HG03097 (cell line): ENCODE data around the gene DCPS.
A peak's percentile ranks its signal among the peaks of the same experiment; 100 is the strongest.
"Not testable (repeated sequence)": the region's sequence is repeated elsewhere in the genome, so short reads cannot be mapped to it uniquely, and the experiment has no call there.

ENCODE experiments used
- ATAC-seq: cut with Tn5 transposase; IDR thresholded peaks from one replicate; pipeline ENCODE4 v1.9.1; 2021; ENCODE audit not compliant: unreplicated experiment, low FRiP score

Gene DCPS

DNA sequence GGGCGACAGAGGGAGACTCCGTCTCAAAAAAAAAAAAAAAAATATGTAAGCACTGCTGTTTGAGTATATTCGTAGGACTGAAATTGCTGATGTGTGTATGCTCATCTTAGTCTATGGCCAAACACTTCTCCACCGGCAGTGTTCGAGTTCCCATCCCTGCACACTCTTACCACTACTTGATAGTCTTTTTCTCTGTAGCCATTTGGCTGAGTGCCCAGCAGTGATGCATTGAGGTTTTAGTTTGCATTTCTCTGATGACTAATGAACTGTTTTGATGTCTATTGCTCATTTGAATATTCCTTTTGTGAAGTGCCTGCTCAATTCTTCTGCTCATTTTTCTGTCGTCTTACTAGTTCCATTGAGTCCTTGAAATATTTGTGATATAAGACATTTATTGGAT is 19.0 kb upstream of the DCPS start:
- no peak for ATAC-seq

DNA sequence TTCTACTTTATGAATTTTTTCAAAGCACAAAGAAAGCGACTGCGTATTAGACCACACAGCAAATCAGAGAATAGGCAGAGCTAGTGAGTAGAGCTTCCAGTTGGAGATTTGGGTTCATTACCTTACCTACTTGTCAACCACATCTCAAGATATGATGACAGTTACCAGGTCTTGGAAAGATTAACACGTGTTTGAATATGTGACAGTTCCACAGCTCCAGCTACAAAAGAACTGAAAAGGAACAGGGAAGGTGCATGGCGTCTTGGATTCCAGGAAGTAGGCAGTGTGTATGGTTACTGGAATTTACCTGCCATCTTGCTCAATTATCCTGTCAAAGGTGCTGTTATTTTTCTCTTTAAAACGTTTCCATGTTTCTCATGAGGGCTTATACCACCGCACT is 15.6 kb upstream of the DCPS start:
- no peak for ATAC-seq

DNA sequence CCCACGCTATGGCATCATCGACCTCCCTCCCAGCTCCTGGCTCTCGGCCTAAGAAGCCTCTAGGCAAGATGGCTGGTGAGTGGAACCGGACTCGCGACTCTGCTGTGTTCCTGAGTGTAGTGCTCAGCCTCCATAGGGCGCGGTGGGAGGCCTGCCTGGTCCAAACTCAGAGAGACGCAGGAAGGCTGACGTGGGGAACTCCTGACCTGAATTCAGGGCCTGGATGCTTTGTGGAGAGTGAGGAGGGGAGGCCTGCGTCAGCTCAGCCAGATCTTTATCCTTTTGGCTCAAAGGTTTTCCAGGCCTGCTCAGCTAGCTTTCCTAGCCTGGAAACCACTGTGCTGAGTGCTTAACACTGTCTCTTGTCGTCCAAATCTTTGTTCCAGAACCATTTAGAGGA is 13.0 kb upstream of the DCPS start:
- no peak for ATAC-seq

DNA sequence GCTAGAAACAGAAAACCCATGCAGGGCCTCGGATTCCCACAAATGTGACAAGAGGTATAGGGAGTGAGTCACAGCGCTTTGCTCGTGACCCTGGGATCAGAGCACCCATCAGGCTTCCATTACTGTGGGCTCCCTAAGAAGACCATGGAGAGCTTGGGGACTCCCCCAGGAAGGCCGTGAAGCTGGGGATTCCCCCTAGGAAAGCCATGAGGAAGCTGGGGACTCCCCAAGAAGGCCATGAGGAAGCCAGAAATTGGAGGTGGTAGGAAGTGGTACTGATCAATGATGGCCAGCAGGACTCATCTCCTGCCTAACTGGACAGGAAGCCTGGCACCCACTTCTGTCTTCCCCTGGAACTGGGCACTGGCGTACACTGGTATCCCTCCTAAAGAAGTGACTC is 10.1 kb upstream of the DCPS start:
- ATAC-seq = no peak

DNA sequence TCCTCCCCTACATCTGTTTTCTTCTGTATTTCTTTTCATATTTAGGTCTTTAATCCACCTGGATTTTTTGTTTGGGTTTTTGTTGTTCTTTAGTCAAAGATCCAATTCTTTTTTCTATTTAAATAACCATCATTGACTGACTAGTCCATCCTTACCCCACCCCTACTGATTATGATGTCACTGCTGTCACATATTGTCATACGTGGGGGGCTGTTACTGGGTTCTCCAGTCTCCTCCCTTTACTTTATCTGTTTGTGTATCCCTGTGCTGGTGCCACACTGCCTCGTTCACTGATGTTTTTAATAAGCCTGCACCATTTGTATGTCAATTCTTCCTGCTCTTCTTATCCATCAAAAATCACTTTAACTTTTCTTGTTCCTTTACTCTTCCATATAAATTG is 6.9 kb upstream of the DCPS start:
- ATAC-seq = no peak

DNA sequence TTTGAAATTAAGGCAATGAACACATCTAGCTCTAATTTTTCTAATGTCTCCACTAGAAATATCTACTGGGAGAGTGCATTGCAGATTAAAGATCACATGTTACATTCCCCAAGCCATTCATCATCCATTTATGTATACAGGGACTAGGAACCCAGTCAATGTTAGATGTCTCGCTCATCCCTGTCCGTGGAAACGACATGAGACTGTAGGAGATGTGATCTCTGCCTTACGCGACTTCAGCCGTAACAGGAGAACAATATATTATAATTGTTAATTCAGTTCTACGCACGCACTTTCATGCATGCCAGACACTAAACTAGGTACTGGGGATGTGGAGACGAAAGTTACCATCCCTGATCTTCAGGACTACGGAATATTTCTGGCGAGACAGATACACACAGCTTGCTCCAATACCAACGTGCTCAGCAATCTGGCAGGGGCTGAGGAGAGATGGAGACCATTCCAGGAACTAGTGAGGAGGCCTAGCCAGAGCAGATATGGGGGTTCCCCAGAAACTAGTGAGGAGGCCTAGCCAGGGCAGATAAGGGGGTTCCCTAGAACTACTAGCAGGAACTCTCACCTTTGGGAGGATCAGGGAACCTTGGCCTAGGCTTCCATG is 706 bp downstream of the DCPS start:
- ATAC-seq = no peak

DNA sequence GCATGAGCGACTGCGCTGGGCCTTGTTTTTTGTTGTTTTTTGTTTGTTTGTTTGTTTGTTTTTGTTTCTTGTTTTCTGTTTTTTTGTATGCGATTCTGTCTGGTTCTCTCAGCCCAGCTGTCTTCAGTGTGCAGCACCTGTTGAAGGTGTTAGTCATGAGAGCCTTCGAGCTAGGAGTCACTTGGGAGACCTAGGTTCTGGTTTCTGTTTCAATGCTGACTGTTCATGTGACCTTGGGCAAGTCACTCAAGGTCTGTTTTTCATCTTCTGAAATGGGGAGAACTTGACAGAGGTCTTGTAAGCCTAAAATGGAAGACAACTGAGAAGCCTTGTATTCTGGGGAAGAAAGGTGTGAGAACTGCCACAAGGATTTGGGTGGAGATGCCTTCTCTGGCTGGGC is 1.8 kb downstream of the DCPS start:
- no peak for ATAC-seq

DNA sequence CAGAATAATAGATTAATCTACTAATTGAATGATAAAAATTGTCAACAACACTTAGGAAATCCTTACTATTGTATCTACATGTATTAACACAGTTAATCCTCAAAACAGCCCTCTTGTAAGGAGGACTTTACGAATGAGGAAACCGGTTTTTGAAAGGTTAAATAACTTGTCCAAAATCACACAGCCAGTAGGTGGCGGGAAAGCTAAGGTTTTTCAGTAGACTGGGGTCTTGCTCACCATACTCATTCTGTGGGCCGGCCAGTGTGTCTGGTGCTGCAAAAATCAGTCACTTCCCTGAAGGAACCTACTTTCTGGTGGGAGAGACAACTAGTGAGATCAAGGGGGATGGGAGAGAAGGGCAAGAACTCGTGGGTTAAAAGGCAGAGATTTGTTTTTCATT is 3.8 kb downstream of the DCPS start:
- no peak for ATAC-seq

DNA sequence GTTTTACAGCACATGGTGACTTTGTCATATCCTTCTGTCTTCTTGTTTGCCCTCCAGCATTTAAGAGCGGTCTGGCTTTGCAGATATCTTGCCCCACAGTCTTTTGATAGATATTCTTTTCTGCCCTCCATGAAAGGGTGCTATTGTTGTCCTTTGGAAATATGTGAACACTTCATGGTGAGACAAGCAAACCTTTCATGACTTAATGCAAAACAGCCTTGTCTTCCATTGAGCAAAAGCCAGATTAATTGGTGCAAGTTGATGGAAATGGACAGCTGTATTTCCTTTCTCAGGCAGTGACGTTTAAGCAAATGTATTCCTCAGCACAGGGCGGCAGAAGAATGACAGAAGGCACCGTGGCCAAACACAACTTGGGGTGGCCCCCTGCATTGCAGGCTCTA is 4.4 kb downstream of the DCPS start:
- no peak for ATAC-seq

DNA sequence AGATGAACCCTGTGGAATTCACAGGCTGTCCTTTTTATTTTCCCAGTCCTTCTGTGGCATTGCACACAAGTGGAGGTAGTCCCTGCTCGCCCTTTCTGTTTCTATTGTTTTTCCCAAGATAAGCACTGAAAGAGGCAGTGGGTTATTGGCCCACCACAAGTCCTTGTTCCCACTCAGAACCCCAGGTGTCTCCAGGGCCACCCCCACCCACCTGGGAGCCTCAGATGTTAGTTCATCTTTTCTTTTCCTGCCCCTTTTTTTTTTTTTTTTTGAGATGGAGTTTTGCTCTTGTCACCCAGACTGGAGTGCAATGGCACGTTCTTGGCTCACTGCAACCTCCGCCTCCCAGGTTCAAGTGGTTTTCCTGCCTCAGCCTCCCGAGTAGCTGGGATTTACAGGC is 4.9 kb downstream of the DCPS start:
- ATAC-seq = not testable (repeated sequence)

DNA sequence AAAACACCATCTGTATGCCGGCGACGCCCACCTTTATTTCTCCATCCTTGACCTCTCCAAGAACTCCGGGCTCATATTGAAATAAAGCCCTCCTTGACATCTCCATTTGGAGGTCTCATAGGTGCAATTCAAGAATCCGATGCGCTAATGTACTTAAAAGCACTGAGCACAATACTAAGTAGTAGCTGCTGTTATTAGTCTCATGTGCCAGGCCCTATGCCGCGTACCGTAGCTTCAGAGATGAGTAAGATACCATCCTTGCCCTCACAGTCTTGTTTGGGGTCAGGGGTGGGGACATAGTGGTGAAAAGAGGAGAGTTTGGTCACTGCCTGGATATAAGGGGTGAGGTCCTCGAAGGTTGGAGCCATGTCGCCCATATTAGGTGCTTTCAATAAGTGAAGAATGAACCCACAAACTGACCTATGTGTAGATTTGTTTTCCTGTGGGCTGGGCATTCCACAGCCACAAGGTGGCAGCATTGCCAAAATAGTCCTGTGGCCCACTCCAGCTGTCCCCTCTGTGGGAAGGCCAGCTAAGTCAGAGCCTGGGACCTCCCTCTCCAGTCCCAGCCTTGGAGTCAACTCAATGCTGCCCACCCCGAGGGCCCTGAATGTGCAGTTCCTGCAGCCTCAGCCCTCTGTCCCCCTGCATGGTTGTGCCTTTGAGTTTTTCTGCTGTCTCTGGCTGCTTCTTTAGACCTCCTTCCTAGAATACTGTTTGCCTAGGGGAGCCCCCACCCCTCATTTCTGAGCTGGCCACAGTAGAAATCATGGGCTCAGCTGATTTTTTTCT is 6.5 kb downstream of the DCPS start:
- ATAC-seq = peak; percentile 34

DNA sequence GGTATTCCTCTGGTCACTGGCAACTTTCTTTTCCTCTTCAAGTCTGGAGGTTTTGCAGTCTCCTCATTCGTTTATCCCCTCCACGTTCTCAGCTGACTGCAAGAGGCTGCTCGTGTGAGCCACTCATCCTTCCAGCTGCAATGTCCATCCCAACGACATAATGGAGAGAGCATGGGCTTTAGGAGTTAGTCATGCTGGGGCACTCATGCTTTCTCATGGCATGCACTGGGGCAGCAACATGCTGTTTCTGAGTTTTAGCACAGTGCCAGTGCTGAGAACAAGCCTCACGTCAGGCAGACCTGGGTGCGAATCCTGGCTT is 7.1 kb downstream of the DCPS start:
- ATAC-seq = no peak

DNA sequence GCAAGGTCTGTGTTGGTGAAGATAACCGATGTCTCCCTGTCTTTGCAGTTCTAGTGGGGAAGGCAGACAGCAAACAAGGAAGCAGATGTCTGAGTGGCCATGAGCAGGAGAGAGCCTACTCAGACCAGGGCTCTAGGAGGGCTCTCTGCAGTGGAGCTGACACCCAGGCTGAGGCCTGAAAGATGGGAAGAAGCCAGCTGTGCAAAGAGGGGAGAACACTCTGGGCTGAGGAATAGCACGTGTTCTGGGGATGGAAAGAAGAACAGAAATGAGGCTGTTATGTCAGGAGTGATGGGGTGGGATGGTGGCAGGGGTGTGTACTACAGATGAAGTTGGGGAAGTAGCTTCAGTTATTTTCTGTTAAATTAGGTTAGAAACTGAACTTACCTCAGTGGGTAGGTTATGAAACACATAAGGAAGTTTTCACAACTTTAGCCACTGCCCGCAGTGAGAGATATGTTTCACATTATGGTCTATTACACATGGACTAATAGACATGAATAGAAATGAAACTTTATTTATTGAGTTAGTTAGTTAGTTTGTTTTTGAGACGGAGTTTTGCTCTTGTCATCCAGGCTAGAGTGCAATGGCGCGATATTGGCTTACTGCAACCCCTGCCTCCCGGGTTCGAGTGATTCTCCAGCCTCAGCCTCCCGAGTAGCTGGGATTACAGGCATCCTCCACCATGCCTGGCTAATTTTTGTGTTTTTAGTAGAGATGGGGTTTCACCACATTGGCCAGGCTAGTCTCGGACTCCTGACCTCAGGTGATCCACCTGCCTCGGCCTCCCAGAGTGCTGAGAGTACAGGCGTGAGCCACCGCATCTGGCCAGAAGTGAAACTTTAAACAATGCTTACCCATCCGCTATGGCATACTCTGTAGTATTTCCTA is 7.8 kb downstream of the DCPS start:
- peak; percentile 77 for ATAC-seq

DNA sequence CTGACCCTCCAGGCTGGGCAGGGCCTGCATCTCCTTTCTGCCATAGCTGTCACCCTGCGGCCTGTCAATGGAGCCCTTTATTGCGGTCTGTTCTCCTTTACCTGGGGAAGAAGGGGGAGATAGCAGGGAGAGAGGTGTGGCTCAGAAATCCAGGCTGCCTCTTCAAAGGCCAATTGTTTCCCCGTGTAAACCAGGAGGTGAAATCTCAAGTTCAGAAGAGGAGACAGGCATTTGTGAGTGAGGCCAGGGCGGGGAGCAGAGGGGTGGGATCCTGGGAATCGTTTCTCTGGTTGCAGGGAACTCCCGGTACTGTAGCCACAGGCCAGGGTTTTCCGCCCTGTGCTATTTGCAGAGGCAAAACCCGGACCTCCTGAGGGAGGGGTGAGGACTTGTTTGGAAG is 9.1 kb downstream of the DCPS start:
- ATAC-seq = no peak

DNA sequence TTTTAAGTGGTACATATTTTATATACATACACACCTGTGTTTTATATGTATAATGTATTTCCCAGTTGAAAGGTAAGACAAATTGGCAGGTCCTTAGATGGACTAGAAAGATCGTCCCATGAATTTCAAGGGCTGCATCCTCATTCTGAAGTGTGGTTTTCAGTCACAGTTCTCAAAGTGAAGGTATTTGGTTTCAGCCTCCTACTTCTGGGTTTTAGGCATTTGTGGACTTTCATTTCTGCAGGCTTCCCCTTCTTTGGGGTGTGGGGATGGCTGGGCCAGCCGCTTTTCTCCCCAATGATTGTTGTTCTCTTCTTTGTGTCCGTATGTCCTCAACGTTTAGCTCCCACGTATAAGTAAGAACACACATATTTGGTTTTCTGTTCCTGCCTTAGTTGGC is 10.0 kb downstream of the DCPS start:
- ATAC-seq = no peak

DNA sequence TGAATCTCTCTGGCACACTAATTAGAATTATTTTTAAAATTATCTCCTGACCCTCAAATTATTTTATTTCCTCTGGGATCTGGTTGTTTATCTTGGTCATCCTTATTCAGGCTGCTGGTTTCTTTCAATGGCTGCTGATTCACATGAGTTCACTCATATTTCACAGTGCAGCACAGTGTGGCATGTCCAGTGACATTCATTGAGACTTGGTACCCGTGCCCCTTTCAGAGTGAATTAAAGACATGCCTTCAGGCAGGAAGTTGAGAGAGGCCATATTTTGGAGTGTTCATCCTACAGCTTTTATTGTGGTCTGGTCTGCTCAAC is 13.5 kb downstream of the DCPS start:
- no peak for ATAC-seq

DNA sequence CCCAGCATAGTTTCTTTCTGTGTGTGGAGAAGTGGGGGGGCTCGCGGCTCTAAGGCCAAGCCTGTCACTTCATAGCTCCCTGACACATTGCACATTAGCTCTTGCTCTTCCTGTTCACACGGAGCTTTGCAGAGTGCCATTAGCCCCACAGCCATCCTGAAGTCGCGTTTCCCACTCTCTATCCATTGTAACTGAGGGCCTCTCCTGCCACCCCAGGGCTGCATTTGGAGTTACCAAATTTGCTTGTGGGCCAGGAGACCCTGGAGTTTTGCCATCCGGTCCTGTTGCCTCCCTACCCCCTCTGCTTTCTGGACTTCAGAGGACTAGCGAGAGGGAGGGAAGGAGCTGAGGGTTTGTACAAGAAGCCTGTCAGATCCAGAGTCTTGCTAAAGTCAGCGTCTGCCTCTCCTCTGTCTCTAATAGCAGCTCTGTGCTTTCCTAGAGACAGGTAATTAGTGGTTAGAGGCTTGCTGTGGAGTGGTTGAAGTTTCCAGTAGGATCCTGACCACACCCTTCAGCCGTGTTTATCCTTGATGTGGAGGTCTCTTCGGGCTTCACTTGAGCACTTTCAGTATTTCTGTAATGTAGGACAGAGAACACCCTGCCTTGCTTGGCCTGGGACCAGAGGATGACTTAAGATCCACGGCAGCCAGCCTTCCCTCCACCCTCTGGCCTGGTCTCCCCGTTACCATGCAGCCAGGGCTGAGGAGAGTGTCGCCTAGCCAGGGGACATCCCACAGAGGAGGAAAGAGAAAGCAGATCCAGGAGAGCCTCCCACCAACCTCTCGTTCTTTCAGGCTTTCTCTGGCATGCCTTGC is 14.1 kb downstream of the DCPS start:
- peak; percentile 28 for ATAC-seq

DNA sequence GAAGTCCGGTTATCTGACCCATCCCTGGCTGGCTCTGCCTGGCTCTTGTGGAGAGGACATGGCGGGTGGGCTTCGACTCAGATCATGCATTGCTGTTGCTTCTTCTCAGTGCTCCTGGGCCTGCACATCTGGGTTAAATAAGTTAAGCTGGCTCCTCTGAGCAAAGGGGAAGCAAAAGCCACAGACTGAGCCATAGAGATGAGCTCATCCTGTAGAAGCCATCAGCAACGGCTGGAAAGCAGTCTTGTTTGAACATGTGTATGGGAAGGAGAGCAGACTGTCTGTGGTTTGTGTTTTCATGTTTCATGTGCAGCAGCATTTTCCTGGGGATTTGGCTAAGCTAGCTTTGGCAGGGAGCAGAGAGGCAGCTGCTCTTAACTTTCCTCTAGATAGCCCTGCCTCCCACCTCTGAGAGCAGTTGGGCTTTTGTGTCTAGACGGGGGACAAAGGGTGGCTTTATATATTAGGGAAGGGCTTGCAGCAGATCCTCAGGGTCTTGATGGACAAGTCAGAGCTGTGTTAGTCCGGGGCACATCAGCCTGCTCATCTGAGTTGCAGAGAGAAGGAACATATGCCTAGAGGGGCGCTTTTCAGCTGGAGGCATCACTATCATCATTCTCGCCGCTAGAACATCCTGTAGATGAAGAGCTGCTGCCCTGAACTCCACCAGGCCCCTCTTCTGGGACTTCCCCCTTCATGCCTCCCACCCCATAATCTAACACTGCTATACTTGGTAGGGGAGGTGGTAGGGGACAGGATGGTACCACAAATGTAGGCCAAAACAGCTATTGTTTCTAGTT is 14.9 kb downstream of the DCPS start:
- peak; percentile 88 for ATAC-seq

DNA sequence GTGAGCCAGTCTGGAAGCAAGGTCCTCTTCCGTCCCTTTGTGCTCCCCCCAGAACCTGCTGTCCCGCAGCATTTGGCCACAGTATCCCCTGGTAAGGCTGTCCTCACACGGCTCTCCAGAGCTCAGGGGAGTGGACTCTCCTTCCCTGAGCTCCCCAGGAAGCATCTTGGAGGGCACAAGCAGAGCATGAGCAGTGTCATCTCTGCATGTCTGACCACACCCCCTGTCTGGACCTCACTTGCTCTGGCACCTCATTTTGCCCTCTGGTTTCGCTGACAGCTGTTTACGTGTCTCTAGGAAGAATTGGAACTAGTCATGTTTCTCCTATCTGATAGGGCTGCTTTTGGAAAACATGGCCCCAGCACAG is 15.5 kb downstream of the DCPS start:
- no peak for ATAC-seq

DNA sequence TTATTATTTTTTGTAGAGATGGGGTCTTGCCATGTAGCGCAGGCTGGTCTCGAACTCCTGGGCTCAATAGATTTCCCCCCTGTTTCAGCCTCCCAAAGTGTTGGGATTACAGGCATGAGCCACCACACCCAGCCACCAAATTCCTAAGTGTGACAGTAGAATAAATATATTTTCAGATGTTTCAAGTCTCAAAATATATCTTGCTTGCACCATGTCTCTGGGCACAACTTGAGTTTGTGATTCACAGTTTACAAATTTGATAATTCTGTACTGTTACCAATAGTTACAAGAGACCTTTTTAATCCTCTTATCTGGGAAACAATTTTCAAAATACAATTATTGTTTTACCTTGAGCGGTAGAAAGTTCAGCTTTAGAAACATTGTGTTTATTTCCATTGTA is 19.1 kb downstream of the DCPS start:
- ATAC-seq = no peak
